ENCODE data around the gene RBM3. TPM values are rescaled to one million over a fixed set of nuclear protein-coding genes. Genes with fewer than 3 reads are reported as not detected.
"Not testable (repeated sequence)": the region's sequence is repeated elsewhere in the genome, so short reads cannot be mapped to it uniquely, and the experiment has no call there.

The RBM3 gene
- total RNA-seq (2013): 340 TPM
- polyA plus RNA-seq (100 to 1,000 TPM; 187 to 302 (median 203) TPM), polyA minus RNA-seq (104 and 150 TPM in 2 replicates), total RNA-seq (168 to 470 (median 367) reads per million in 11 experiments)

DNA sequence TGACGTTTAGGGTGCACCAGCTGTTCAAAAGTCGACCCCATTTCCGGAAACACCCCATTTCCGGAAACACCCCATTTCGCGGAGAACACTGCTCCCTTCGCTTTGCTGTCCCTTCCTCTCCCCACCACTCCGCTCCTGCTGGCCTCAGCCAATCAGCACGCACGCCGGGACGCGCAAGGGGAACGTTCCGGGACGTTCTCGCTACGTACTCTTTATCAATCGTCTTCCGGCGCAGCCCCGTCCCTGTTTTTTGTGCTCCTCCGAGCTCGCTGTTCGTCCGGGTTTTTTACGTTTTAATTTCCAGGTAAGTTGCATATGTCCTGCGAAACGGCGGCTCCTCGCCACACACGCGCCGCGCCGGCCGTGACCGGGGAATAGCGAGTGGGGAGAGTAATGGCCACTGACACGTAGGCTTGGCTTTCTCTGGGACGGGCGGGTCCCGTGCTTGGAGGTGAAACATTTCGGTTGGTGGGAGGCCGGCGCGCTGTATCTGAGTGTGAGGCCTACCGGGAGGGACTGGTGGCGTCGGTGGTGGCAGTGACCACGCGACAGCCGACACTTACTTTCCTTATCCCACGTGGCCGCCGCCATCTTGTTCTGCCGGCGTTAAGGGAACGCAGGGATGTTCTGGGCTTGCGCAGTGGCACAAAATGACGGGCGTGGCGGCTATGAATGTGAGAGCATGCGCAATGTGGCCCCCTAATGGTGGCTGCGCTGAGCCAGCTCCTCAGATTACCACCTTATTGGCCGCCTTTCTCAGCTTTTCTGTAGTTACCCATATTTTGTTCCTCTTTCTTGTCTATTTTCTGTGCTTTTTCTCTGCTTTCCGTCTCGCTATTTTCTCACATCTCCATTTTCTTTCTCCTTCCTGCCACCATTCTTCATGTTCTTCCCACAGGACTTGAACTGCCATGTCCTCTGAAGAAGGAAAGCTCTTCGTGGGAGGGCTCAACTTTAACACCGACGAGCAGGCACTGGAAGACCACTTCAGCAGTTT is at the start of gene RBM3:
RBM3 (plus strand) TSS at position 215 of the 997 bp plus-strand sequence; CDS start at position 912, 697 bp downstream.
- peak within 1 kb of the TSS; percentile 97 for H3K9ac ChIP-seq (ENCODE audit: insufficient read depth, low read length, poor library complexity, severe bottlenecking)
- no peaks in the 10 kb centered on the region for H3K9me3 ChIP-seq (replicated peaks in 1 of 2; ENCODE audit: control insufficient read depth in 1 of 2, insufficient read depth in 1 of 2, low read length in 2 of 2)
- under 1% methylated on average over 29 of the region's 71 CpGs for WGBS (ENCODE audit: insufficient coverage)
- peaks cover 18% of the 10 kb centered on the region for H3K79me2 ChIP-seq (ENCODE audit: insufficient read depth, low read length)
- H3K4me1 ChIP-seq (ENCODE audit: control insufficient read depth in 1 of 2, insufficient read depth in 2 of 2, low read length in 2 of 2): peaks cover 14 to 20% of the 10 kb centered on the region in 2 donors
- peak within 1 kb of the TSS; percentile 65 for H2AFZ ChIP-seq (ENCODE audit: insufficient read depth, low read depth, low read length, poor library complexity, severe bottlenecking)
- H3K27me3 ChIP-seq (ENCODE audit: control insufficient read depth in 2 of 2, insufficient read depth in 2 of 2, low read length in 2 of 2): no peaks in the 10 kb centered on the region
- intact Hi-C loops (cut with micrococcal nuclease): loop anchor here (1.0 to 10.0 kb wide), 4 partner anchors 35 to 230 kb away; partner anchors contain the start of genes TBC1D25 (in 2 of the 2), FTSJ1 (in 1 of the 2), HDAC6 (in 1 of the 2) and SLC38A5 (in 1 of the 2)
- TF ChIP-seq, protein P1, sequence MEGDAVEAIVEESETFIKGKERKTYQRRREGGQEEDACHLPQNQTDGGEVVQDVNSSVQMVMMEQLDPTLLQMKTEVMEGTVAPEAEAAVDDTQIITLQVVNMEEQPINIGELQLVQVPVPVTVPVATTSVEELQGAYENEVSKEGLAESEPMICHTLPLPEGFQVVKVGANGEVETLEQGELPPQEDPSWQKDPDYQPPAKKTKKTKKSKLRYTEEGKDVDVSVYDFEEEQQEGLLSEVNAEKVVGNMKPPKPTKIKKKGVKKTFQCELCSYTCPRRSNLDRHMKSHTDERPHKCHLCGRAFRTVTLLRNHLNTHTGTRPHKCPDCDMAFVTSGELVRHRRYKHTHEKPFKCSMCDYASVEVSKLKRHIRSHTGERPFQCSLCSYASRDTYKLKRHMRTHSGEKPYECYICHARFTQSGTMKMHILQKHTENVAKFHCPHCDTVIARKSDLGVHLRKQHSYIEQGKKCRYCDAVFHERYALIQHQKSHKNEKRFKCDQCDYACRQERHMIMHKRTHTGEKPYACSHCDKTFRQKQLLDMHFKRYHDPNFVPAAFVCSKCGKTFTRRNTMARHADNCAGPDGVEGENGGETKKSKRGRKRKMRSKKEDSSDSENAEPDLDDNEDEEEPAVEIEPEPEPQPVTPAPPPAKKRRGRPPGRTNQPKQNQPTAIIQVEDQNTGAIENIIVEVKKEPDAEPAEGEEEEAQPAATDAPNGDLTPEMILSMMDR (IDR thresholded peaks at IDR 0.05): peak; percentile 23
- H3K27ac ChIP-seq (ENCODE audit: low read depth in 1 of 2, low read length in 2 of 2): peak within 1 kb of the TSS; percentile 99 to 100
- peaks cover 38 to 40% of the 10 kb centered on the region in 2 donors for H3K36me3 Mint-ChIP-seq
- H3K27ac Mint-ChIP-seq: peak within 1 kb of the TSS; percentile 97 to 100 (median 100)
- peak within 1 kb of the TSS; percentile 58 to 91 (median 82) for H3K4me3 ChIP-seq (replicated peaks in 1 of 3; ENCODE audit: low read depth in 2 of 3, low read length in 3 of 3)
- peaks cover 34 to 43% of the 10 kb centered on the region in 2 donors for H3K36me3 ChIP-seq (replicated peaks in 1 of 2; ENCODE audit: control insufficient read depth in 1 of 2, insufficient read depth in 2 of 2, low read length in 2 of 2)
- peak within 1 kb of the TSS; percentile 92 to 96 for H3K4me3 Mint-ChIP-seq
- H3K27me3 Mint-ChIP-seq (ENCODE audit: low read depth in 3 of 3): peaks cover 0 to 3% (median 0%) of the 10 kb centered on the region in 3 donors
- peak within 1 kb of the TSS; percentile 81 for H3K4me2 ChIP-seq (replicated peaks; ENCODE audit: extremely low read depth, low read length, poor library complexity, severe bottlenecking)
- peaks cover 0 to 15% (median 4%) of the 10 kb centered on the region in 7 donors for H3K9me3 Mint-ChIP-seq
- peaks cover 4% of the 10 kb centered on the region for H4K20me1 ChIP-seq (ENCODE audit: insufficient read depth, low read length)
- peak; percentile 89 to 96 (median 95) for DNase-seq
- H3K4me1 Mint-ChIP-seq: peaks cover 16% of the 10 kb centered on the region

DNA sequence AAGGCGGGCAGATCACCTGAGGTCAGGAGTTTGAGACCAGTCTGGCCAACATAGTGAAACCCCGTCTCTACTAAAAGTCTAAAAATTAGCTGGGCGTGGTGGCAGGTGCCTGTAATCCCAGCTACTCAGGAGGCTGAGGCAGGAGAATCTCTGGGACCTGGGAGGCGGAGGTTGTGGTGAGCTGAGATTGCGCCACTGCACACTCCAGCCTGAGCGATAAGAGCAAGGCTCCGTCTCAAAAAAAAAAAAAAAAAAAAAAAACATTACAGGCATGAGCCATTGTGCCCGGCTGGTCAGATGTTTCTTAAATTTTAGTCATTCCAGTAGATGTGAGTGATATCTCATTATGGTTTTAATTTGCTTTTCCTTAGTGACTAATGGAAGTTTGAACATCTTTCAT is 48.4 kb upstream of the RBM3 start:
- intact Hi-C loops (cut with micrococcal nuclease); DNase-seq; H3K9ac ChIP-seq (ENCODE audit: insufficient read depth, low read length, poor library complexity, severe bottlenecking); H3K4me3 ChIP-seq (replicated peaks in 1 of 3; ENCODE audit: low read depth in 2 of 3, low read length in 3 of 3); H4K20me1 ChIP-seq (ENCODE audit: insufficient read depth, low read length); H3K27ac ChIP-seq (ENCODE audit: low read depth in 1 of 2, low read length in 2 of 2); H3K27me3 Mint-ChIP-seq (ENCODE audit: low read depth in 3 of 3); H3K4me2 ChIP-seq (replicated peaks; ENCODE audit: extremely low read depth, low read length, poor library complexity, severe bottlenecking); H3K27ac Mint-ChIP-seq; H2AFZ ChIP-seq (ENCODE audit: insufficient read depth, low read depth, low read length, poor library complexity, severe bottlenecking); H3K4me3 Mint-ChIP-seq; H3K27me3 ChIP-seq (ENCODE audit: control insufficient read depth in 2 of 2, insufficient read depth in 2 of 2, low read length in 2 of 2); H3K9me3 ChIP-seq (replicated peaks in 1 of 2; ENCODE audit: control insufficient read depth in 1 of 2, insufficient read depth in 1 of 2, low read length in 2 of 2): not testable (repeated sequence)
- Mint-ChIP-seq H3K4me1 (peaks cover 16% of the 10 kb centered on the region), H3K36me3 (peaks cover 16 to 29% of the 10 kb centered on the region in 2 donors), H3K9me3 (peaks cover 0 to 15% (median 1%) of the 10 kb centered on the region in 7 donors)
- Histone ChIP-seq H3K79me2 (ENCODE audit: insufficient read depth, low read length) (peaks cover 15% of the 10 kb centered on the region), H3K4me1 (ENCODE audit: control insufficient read depth in 1 of 2, insufficient read depth in 2 of 2, low read length in 2 of 2) (peaks cover 13 to 22% of the 10 kb centered on the region in 2 donors), H3K36me3 (replicated peaks in 1 of 2; ENCODE audit: control insufficient read depth in 1 of 2, insufficient read depth in 2 of 2, low read length in 2 of 2) (peaks cover 15 to 21% of the 10 kb centered on the region in 2 donors)
- no CpG with 5 or more reads among the region's 8 CpGs for WGBS (ENCODE audit: insufficient coverage)

All from CD14-positive monocyte (primary cell).